NCI-H524 treated with DMSO at 0.1 percent for 48 hours (cell line): ENCODE data around the gene NPRL2.

ENCODE experiments used
- DNase-seq: peaks from one replicate; lab custom pipeline; 2025; lab: John Stamatoyannopoulos, UW

Gene NPRL2

DNA sequence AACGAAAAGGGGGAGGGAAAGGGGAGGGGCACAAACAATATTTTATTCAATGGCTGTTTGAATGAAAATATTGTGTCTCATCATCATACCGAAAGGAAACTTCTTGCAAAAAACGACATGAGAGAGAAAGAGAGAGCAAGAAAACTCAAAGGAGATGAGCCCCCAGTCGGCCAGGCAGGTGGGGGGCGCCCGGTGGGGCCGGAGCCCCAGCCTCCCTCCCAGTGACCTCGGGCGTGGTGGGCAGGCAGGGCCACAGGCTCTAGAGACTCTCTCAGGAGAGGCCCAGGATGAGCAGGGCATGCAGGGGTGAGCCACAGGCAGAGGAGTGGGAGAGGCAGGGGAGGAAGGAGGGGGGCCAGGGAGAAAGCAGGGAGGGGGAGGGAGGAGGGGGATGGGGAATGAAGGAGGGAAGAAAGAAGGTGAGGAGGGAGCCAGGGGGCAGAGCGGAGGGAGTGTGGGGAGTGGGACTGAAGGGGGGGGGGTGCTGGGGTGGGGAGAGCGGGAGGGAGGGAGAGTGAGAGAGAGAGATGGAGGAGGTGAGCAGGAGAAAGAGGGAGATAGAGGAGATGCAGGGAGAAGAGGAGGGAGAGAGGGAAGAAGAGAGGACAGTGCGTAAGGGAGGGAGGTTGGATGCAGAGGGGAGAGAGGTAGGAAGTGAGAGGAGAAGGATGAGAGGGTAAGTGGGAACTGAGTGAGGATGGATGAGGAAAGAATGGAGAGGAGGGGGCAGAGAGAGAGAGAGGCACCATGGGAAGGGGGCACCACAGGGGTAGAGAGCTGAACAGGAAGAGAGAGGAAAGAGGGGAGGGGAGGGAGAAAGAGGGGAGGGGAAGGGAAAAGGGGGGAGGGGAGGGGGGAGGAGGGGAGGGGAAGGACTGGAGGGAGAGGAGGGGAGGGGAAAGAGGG lies 22.8 kb upstream of the NPRL2 start:
- no peak for DNase-seq

DNA sequence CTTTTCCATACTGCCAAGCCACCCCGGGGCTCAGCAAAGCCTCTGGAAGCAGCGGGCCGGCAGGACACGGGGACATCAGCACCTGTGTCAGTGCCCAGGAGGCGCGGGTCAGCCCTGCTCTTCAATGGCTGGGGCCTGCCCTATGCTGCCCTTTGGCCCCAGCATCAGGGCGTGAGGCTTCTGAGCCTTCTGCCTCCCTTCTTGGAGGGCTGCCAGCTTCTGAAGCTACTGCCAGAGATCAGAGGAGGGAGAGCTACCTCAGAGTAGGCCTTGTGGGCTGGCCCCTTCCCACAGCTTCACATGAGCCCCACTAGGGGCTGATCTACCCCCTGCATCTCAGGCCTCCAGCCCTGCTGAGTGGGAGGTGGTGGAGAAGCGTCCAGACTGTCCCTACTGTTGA lies 21.8 kb upstream of the NPRL2 start:
- no peak for DNase-seq

- no peak for DNase-seq
These were observed 20.6 kb upstream of the NPRL2 start for GRCh38 chr3:50371133-50371685.

- no peak for DNase-seq
These were observed 20.0 kb upstream of the NPRL2 start for GRCh38 chr3:50370594-50370993.

GRCh38 chr3:50369012-50369670 lies 18.6 kb upstream of the NPRL2 start:
- no peak for DNase-seq

GRCh38 chr3:50365842-50366220 lies 15.3 kb upstream of the NPRL2 start:
- no peak for DNase-seq

GRCh38 chr3:50365080-50365841 lies 14.7 kb upstream of the NPRL2 start:
- no peak for DNase-seq

- DNase-seq = no peak
These were observed 14.1 kb upstream of the NPRL2 start for GRCh38 chr3:50364573-50365079.

DNA sequence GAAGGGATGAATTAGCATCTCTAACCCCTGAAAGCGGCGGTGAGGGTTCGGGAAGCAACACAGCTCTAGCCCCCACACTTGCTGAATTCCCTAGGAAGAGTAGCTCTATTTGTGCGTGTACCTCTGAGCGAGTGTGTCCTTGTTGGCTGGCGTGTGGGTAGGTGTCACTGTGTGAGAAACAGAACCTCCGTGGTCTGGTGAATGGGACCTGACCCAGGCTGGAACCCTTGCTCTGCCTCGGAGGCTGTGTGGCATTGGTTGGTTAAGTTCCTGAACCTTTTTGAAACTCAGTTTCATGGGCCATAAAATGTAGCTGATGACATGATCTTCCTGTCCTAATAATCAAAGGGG lies 9.2 kb upstream of the NPRL2 start:
- no peak for DNase-seq

GRCh38 chr3:50358911-50359759 lies 8.6 kb upstream of the NPRL2 start, which contains the start of gene TMEM115:
TSS of gene TMEM115 (minus strand) at chr3:50359521. CDS start at chr3:50359063, 458 bp downstream.
- peak; percentile 83 for DNase-seq

GRCh38 chr3:50358355-50358910 lies 7.9 kb upstream of the NPRL2 start:
- no peak for DNase-seq

DNA sequence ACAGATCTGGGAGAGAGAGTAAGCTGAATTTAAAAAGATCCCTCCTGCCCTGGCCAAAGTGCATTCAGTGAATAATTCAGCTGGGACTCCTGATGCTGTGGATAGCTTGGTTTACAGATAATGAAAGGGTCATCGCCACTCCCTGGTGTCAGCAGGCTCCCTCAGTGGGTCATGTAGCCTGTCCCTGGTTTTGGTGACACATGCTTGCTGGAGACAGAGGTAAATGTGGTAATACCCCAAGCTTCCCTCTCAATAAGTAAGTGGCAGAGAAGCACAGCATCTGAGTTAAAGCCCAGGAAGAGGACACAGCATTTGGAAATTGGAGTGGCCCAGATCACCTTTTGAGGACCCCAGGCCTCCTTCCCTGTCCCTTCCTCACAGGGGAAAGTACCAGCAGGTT lies 6.9 kb upstream of the NPRL2 start:
- no peak for DNase-seq

GRCh38 chr3:50356553-50356952 lies 6.0 kb upstream of the NPRL2 start:
- no peak for DNase-seq

DNA sequence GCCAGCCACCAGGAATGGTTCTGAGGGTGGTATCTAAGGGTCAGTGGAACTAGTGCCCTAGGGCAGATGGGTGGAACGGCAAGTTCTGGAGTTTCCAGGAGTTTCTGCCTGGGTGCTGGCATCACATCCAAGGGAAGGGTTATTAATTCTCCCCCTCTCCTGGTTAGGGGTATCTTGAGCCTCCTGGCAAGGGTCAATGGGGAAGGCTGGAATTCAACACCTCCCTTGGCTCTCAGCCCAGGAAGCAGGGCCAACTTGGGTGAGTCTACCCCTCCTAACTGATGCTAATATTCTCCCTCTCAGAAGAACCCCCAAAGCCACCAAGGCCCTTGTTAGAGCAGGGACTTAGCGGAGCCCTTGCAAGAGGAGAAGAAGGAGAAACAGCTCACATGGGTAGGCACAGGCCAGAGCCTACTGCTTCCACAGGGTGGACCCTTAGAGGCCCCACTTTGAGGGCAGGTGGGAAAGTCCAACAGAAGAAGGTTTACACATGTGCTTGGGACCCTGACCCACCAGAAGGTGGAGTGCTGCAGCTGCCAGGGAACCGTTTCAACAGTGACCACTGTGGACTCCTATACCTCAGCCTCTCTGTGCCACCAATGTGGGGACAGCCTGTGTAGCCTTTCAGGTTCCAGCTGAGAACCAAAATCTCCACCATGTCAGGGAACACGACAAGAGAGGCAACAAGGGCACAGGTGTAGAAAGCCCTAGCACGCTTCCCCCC lies 5.4 kb upstream of the NPRL2 start:
- no peak for DNase-seq

DNA sequence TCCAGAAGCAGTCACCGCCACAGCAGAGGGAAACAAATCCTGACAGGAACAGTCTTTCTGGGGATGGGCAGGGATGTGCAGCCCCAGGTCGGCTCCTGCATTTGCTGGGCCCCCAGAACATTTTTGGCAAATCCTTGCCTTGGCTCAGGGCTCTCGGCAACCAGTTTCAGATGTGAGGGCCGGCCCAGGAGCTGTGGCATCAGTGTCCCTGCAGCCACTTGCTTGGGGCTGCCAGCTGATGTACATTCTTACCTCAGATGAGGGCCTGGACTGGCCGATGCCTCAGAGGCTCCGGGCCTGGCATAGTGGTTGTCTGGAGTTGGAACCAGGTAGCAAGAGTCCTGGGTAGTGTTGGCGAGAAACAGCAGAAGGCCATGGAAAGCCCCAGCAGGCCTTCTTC lies 4.3 kb upstream of the NPRL2 start:
- DNase-seq = no peak

- no peak for DNase-seq
These were observed 3.7 kb upstream of the NPRL2 start for GRCh38 chr3:50354186-50354764.

- no peak for DNase-seq
These were observed 2.9 kb upstream of the NPRL2 start for GRCh38 chr3:50353245-50354004.

GRCh38 chr3:50352781-50353180 lies 2.2 kb upstream of the NPRL2 start:
- no peak for DNase-seq

DNA sequence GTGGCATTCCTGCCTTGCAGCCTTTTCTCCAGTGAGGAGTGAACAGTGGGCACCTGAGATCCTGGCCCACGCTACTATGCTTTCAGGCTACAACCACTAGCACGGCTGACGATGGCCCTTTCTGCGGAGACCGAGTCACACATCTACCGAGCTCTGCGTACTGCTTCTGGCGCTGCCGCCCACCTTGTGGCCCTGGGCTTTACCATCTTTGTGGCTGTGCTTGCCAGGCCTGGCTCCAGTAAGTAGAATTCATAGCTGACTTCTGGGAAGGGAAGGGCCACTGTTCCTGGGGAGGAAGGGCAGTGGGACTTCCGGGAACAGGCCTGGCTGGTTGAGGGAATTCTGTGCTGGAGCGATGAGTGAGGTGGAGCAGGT lies 735 bp upstream of the NPRL2 start:
- no peak for DNase-seq
